ENCODE results near the gene TTC31.
"Not testable (repeated sequence)": the region's sequence is repeated elsewhere in the genome, so short reads cannot be mapped to it uniquely, and the experiment has no call there.

TTC31 gene

GRCh38 chr2:74482801-74483674, at the start of gene TTC31, which contains the start of gene CCDC142:
Gene TTC31, plus strand, starts transcription at chr2:74483081. Its CDS starts 15 bp downstream, at chr2:74483096.
Gene CCDC142, minus strand, starts transcription at chr2:74482998. Its CDS starts 161 bp downstream, at chr2:74482837.
- DNase-seq (ENCODE audit: low read depth in 2 of 2), result peak; percentile 73 to 81

- no peak for DNase-seq (ENCODE audit: low read depth in 2 of 2)
These were observed 46.6 kb upstream of the TTC31 start for GRCh38 chr2:74436111-74436805.

DNA sequence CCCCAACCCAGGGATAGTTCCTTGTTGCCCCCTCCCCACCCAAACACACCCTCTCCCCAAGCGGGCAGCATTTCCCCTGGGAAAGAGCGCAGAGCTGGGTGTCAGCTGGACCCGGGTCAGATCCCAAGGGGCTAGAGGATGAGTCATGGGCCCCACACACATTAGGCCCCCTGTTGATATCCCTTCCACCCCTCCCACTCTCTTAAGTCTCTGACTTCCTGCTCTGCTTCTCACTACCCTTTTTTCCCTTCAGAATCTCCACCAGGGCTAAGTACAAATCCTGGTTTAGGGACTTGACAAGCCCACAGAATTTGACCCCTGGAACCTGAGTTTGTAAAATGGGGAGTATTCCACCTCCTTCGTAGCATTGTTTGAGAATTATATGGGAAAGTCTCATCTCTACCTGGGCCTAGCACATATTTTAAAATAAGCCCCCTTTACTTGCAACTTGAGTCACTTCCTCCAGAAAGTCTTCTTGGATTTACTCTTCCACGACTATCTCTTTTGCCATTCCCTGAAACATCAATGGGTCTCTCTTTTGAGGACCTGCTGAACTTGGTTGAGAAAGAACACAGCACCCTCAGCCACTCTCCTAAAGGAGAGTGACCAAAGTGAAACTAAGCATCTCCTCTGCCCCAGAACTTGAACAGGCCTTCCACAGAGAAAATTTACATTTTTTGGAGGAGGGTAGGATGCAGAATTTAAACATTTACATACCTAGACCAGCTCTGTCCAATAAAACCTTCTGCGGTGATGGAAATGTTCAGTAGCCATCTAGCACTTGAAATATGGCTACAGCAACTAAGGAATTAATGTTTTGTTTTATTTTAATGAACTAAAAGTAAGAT, 45.8 kb upstream of the TTC31 start:
- no peak for DNase-seq (ENCODE audit: low read depth in 2 of 2)

DNA sequence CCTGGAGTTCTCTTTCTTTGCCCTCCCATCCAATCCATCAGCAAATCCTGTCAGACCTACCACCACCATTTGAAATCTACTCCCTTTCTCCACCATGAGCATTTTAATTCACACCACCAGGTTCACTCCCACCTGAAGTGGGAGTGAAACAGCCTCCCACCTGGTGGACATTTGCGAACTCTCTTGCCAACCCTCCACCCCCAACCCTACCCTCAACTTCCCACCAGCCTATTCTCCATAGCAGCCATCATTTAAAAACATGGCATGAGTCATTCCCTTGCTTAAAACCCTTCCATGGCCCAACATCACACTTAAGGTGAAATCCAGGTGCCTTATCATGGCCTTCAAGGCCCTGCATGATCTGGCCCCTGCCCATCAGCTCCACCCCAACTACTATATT, 44.6 kb upstream of the TTC31 start:
- DNase-seq (ENCODE audit: low read depth in 2 of 2), result no peak

DNA sequence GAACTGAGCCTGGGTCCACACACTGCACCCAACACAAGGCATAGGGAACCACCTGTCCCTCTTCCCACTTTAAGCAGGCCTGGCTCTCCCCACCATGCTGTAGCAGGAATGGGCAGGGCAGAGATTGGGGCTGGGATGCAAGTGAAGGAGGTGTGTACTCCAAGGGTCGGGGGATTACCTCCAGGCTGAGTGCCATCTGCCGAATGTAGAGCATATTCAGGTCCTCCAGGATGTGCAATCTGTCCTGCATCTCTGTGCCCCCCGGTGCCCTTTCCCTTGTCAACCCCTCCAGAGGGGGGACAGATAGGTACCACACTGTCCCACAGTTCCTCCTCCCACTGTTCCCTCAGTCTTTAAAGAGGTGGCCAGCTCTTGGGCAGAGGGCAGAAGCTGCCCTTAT, 43.5 kb upstream of the TTC31 start:
- DNase-seq (ENCODE audit: low read depth in 2 of 2), result no peak

DNA sequence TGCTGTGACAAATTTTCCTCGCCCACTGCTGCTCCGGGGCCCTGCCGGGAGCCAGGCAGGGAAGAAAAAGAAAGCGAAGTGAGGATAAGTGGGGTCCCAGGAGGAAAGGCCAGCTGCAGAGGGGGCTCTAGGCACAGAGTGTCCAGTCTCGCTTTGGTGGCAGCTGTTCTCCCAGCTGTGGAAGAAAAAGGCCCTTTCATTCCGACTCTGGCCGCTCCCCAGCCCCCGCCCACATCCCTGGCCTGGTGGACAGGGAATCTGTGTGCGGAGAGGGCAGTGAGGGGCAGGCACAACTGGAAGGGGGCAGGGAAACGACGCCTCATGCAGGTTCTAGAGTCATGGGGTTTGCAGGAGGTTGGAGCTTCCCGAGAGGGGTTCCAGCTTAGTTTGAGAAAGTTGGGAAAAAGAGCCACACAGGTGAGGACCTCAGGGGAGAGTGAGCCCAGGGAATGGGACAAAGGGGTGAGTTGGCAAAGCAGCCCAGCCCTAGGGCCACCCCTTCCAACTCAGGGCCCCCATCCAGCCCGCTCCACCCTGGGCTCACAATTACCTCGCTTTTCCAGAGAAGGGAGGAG, 43.0 kb upstream of the TTC31 start:
- DNase-seq (ENCODE audit: low read depth in 2 of 2), result no peak

GRCh38 chr2:74440378-74441169, 42.3 kb upstream of the TTC31 start:
- peak in 1 of 2 donors; percentile 19 for DNase-seq (ENCODE audit: low read depth in 2 of 2)

GRCh38 chr2:74441170-74441689, 41.7 kb upstream of the TTC31 start:
- DNase-seq (ENCODE audit: low read depth in 2 of 2), result no peak

GRCh38 chr2:74441690-74442482, 41.0 kb upstream of the TTC31 start, which contains the start of gene RTKN:
Gene RTKN, minus strand, starts transcription at chr2:74441937. Its CDS starts 121 bp downstream, at chr2:74441816.
- DNase-seq (ENCODE audit: low read depth in 2 of 2), result no peak

DNA sequence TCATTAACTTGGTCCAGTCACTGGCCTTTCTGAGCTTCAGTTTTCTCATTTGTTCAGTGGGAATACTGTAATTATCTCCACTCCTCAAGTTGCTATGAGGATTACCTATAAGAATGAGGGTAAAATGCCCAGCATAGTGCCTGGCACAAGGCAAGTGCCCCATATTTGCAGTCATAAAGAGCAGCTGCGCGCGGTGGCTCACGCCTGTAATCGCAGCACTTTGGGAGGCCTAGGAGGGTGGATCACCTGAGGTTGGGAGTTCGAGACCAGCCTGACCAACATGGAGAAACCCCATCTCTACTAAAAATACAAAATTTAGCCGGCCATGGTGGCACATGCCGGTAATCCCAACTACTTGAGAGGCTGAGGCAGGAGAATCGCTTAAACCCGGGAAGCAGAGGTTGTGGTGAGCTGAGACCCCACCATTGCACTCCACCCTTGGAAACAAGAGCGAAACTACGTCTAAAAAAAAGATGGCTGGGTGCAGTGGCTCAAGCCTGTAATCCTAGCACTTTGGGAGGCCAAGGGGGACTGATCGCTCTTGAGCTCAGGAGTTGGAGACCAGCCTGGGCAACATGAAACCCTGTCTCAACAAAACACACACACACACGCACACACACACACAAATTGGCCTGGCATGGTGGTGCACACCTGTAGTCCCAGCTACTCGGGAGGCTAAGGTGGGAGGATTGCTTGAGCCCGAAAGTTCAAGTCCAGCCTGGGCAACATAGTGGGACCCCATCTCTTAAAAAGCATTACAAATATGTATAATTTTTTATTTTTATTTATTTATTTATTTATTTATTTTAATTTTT, 40.2 kb upstream of the TTC31 start:
- not testable (repeated sequence) for DNase-seq (ENCODE audit: low read depth in 2 of 2)

- DNase-seq (ENCODE audit: low read depth in 2 of 2), result no peak
These were observed 38.2 kb upstream of the TTC31 start for GRCh38 chr2:74444498-74445318.

DNA sequence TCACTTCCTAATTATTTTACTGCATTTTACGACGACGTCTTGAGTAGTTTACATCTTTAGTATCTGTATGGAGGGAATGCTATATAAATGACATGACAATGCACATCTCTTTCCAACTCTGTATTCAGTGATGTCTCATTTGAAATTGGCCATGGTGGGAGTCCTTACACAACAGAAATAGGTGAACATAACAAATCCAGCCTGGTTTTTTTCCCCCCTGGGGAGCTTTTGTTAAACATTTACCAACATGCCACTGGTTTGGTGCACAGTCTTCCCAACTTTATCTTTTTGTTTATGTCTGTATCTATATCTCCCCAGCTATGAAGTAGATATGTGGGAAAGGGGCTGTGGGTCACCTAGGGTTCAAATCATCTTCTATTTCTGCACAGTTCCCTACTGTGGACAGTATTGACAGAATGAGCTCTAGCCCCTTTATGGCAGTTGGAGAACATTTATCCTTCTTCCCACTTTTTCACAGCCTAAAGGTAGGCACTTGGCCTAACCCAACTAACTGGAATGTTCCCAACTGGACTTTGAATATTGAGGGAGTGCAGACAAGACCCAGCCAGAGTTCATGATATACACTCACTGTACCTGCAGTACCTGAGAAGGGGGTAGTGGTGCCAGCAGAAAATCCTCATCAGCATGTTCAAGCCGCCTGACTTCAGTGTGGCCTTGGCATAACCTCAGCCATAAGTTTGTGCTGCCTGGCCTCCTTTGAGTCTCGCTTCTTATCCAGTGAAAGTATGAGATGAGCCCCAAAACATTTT, 35.5 kb upstream of the TTC31 start:
- no peak for DNase-seq (ENCODE audit: low read depth in 2 of 2)

GRCh38 chr2:74448771-74449170, 34.1 kb upstream of the TTC31 start:
- no peak for DNase-seq (ENCODE audit: low read depth in 2 of 2)

DNA sequence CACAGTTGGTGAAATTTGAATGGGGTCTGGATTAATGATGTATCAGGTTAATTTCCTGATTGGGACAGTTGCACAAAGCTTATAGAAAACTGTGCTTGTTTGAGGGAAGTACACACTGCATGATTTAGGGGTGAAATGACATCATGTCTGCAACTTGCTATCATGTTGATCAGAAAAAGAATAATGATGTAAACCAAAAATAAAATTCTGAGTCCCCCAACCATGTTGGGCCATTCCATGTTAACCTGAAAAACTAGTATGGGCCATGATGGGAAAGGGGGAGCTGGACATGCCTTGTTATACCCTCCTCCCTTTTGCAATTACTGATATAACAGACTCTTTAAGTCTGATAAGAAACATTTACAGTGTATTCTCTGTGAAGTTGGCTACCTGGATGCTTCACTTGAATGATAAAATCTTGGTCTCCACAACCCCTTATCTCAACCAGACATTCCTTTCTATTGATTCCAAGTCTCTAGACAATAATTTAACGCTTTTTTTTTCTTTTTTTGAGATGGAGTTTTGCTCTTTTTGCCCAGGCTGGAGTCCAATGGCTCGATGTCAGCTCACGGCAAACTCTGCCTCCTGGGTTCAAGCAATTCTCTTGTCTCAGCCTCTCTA, 32.2 kb upstream of the TTC31 start:
- no peak for DNase-seq (ENCODE audit: low read depth in 2 of 2)

DNA sequence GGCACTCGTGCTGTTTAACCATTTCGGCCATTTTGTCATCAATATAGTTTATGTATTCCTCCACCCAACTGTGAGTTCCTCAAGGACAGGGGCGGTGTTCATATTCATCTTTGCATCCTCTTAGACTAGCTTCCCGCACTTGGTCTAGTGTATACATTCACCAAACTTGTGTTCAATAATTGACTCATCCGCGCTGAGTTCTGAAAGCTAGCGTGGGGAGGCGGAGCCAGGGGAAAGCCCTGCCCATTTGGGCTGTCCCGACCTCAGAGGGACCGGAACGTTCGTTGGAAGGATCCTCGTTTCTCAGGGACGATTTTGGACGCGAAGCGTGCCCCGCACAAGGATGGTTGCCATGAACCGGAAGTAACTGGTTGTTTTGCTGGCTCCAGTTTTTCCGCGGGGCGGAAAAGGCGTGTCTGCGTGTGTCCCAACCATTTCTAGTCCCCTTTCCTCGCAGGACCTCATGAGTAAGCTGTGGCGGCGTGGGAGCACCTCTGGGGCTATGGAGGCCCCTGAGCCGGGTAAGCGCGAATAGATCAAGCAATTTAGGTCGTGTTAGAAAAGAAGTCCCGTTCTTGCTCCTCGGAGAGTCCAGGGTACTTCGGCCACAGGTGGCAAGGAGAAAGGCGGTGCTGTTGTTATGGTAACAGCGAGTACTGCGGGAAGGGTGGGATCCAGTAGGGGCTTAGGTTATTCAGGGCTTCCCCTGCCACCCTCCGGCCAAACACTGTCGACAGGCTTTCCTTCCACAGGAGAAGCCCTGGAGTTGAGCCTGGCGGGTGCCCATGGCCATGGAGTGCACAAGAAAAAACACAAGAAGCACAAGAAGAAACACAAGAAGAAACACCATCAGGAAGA, 28.0 kb upstream of the TTC31 start, which contains the start of gene INO80B:
Gene INO80B (plus strand): TSS at position 434 of the 858 bp plus-strand sequence. CDS start 30 bp downstream, at position 464.
- peak; percentile 93 to 96 for DNase-seq (ENCODE audit: low read depth in 2 of 2)
